GM18526 (cell line): ENCODE measurements around the gene SLC38A9.

ENCODE experiments used
- POLR2A ChIP-seq: IDR thresholded peaks from 3 replicates; pipeline ENCODE4 v1.6.1; 2011; ENCODE audit not compliant: insufficient read length; ENCODE audit errors: extremely low read depth

SLC38A9 gene

DNA sequence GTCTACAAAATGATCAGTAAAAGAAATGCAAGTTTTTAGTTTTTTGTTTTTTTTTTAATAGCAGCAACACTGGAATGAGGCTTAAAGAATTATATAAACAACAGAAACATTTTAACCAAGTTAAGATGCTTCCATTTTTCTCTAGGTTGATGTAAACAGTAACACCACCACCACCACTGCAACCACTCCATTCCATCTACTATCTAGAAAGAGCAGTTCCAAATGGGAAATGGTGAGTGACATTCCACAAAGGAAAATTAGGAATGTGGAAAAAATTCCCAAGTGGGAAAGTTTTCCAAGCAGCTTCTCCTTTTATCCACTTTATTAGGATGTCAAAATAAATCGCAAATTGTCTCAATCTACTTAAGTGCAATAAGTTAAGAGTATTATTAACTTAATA lies 32.6 kb downstream of the SLC38A9 start:
- TF ChIP-seq POLR2A, result no peak

DNA sequence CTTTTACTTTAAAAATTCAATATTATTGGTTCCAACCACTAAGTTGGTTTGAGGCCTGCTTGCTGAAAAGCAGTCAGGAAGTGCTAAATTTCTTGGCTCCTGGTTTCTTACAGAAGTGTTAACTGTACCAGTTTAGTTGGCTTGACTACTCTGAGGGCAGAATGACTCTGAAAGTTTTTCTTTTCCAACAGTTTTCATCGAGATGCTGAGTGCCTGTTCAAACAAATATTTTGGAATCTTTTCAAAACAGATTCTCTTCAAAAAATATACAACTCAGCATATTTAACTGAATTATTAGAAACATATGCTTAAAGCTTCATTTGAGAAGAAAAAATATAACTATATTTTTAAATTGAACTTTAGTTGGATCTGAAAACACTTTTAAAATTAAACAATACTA lies 37.0 kb downstream of the SLC38A9 start:
- TF ChIP-seq POLR2A, result no peak

DNA sequence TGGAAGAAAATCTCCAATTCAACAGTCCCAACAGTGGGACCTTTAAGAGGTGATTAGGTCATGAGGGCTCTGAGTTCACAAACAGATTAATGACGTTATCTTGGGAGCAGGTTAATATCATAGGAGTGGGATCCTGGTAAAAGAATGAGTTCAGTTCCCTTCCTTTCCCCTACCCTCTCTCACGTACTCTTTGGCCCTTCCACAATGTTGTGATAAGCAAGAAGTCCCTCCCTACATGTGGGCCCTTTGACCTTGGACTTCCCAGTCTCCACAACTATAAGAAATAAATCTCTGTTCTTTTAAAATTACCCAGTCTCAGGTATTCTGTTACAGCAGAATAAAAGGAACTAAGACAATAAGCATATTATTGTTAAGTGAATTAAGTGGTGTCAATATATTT lies 37.8 kb downstream of the SLC38A9 start:
- no peak for TF ChIP-seq POLR2A

DNA sequence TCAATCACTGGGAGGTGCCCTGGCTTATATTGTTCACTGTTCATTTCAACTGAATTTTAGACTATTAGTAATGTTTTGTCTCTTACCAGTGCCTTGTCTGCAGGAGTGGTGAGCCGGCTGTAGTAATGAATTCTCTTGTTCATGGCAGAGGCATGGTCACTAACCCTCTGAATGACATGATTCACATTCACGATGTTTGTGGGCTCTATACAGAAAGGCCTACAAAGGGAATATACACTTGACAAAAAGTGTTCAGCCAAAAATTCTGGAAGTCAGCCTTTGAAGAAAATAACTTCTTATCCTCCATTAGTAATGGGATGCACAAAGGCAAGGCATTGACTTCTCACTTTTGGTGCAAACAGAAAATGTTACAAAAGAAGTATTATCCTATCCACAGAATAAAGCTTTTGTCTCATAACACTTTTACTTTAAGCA lies 39.6 kb downstream of the SLC38A9 start:
- no peak for TF ChIP-seq POLR2A

DNA sequence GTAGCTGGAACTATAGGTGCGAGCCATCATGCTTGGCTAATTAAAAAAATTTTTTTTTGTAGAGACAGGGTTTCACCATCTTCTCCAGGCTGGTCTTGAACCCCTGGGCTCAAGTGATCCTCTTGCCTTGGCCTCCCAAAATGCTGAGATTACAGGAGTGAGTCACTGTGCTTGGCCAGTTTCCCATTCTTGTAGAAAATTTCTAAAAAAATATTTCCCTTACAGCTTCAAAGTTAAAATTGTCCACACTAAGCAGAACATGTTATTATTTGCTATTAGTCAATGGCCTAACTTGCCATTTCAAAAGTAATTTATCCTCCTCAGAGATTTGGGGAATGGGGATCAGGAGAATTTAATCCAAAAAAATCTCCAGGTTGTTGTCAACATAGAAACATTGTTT lies 40.1 kb downstream of the SLC38A9 start:
- TF ChIP-seq POLR2A, result no peak

DNA sequence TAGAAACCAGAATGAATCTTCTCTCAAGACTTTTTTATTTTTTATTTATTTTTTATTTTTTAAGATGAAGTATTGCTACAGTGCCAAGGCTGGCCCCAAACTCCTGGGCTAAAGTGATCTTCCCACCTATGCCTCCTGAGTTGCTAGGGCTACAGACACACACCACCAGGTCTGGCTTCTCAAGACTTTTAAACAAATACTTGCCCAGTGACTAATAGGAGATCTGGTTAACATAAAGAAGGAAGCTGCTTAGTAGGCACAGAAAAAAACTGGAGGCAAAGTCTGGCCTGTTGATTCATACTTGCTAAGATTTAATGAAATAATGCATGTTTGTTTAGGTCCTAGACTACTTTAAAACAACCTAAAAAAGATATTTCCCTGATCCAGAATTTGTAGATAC lies 43.8 kb downstream of the SLC38A9 start:
- TF ChIP-seq POLR2A, result no peak

DNA sequence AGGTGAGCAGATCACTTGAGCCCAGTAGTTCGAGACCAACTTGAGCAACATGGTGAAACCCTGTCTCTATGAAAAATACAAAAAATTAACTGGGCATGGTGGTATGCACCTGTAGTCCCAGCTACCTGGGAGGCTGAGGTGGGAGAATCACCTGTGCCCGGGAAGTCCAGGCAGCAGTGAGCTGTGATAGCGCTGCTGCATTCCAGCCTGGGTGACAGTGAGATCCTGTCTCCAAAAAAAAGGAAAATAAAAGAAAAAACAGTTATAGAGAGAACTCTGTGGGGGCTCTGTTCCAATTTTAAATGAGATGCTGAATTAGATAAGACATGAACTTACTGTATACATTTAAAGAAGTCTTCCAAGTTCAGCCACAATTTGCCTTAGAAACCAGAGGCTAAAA lies 44.2 kb downstream of the SLC38A9 start:
- no peak for TF ChIP-seq POLR2A

DNA sequence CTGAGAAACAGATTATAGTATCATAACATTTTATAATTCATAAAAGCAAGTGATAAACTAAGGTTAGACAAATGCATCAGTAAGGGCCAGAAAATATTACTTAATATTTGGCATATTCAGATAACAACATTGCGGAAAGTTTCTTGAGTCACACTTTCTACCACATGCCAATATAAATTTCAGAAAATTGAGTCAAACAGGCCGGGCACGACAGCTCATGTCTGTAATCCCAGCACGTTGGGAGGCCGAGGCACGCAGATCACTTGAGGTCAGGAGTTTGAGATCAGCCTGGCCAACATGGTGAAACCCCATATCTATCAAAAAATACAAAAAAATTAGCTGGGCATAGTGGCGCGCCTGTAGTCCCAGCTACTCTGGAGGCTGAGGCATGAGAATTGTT lies 47.1 kb downstream of the SLC38A9 start:
- no peak for TF ChIP-seq POLR2A

DNA sequence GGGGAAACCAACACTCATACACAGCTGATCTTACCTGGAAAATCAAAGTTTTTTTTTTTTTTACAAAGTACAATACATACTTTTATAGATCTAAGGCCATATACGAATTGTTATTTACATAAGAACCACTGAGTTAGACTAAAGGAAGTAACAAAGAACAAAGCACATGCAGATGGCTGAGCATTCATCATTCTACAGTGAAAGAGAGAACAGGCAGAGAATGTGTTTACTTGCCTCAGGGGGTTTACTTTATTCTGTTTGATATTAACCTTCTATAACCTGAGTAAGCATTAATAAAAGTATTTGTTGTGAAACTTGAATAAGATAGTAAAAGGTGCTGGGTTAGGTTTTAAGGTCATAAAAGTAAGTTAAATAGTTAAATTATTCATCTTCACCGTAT lies 54.7 kb downstream of the SLC38A9 start:
- TF ChIP-seq POLR2A, result no peak

DNA sequence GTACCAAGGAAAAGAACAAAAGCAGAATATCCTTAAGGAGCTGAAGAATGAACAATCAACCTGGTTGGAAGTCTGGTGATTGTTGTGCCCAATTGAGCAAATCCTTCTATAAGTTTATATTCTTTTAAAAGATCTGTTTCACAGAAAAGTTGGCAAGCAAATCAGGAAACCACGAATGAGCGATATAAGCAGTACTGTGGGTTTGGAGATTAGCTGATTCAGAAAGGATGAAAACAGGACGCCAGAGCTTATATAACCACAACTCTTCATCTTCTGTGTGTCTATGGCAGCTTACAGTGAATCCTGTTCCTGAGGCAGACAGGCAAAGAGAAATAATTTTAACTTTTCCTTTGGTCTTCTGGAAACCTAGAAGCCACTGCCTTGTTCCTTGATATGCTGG lies 61.7 kb downstream of the SLC38A9 start:
- no peak for TF ChIP-seq POLR2A

DNA sequence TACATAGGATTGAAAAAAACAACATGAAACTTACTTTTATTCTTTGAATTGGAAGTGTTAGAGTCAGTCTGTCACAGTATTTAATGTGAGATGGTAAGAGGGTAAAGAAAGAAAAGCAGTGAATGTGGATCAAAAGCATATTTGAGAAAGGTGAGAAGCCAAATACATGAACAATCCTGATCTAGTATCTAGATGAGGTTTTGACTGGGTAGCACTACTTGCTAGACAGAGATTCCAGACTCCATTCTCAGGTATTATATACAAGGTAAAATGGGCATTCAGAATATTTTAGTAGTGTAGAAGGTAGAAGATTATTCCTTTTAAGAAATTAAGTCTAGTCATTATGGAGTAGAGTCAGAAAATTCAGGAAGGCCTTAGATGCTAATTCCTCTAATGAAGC lies 62.2 kb downstream of the SLC38A9 start:
- TF ChIP-seq POLR2A, result no peak

DNA sequence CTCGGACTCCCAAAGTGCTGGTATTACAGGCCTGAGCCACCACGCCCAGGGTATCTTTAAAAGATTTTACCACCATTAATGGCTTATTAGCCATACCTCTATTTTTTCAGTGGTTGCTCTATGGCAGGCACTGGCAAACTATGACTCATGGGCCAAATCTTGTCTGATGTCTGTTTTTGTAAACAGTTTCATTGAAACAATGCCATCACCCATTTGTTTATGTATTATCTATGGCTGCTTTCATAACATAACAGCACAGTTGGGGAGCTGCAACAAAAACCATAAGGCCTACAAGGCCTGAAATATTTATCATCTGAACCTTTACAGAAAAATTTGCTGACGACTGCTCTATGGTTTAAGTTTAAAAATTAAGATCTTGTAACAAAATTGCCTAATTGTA lies 66.8 kb downstream of the SLC38A9 start:
- no peak for TF ChIP-seq POLR2A

DNA sequence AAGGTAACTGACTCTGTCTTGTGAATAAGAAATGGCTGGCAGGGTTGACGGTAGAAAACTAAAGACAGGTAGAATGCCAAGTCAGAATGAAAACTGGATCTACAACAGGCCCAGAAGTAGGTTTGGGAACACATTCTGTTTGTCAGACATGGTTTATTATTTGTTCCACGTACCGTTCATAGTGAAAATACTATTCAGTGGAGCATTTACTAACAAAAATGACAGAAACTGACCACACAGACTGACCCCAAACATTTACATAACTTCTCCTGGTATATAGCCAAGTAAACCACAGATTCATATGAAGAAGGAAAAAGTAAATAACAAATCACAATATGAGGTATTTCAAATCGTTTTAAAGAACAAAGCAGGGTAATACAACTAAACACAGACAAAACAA lies 73.7 kb downstream of the SLC38A9 start:
- no peak for TF ChIP-seq POLR2A

DNA sequence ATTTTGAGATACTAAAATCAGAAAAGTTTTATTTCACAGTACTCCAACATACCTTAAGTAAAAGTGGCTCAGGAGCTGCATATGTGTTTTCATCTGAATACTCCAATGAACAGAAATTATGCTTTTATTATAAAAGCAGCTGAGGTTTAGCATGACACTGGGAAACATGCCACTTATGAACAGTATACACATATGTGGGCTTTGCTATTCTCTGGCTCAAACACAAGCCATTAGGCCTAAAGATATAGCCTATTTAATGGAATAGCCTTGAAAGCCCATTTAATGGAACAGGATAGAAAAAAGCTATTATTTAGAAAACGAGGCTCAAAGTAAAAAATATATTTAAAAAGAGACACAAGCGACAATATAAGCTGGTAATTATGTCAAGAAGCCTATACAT lies 74.1 kb downstream of the SLC38A9 start:
- no peak for TF ChIP-seq POLR2A

DNA sequence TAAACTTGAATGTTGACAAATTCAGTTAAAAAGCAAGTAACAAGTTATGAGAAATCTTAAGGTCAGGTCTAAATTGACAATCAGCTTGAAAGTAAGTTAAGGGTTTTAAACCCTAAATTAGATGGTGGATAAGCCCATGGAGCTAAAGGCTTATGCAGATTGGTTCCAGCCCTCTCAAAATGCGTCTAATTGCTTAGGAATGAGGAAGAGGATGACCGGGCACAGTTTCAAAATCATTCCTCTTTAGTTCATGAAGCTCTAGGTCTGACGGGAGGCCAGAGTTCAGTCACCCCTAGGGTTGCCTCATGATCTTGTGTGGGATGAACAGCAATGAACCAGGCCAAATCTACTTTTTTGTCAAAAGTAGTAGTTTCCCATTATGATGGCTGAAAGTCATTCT lies 75.4 kb downstream of the SLC38A9 start:
- no peak for TF ChIP-seq POLR2A

DNA sequence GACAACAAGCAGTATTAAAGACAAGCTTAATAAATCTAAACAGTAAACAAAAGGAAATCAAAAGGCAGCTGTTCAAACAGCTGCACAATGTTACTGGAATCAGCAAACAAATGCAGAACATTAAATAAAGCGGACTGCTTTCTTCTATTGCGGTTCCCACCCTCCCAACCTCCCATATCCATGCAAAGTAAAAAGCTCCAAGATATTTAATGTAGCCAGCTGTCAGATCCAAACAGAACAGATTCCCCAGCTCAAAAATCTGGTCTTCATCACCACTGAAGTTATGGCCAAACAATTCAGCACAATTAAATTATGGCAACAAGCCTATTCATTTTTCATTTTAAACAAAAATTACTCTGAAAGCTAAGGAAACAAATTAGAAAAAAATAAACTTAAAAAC lies 75.9 kb downstream of the SLC38A9 start:
- TF ChIP-seq POLR2A, result no peak

DNA sequence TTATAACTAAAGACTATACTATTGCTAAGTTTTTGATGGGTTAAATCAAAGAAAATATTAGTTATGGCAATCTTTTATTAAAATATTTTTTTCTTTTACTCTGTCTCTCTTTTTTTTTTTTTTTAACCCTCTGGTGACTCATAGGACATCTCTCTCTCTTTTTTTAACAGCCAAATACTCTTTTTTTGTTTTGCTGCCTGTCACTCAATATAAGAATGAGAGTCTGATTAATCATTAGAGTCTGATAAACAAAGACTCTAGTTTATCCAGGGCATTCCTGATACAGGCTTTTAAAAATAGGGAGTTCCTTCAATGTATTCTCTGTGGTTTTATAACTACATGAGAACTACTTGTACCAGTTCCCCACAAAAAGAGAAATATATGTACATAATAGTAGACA lies 77.3 kb downstream of the SLC38A9 start:
- no peak for TF ChIP-seq POLR2A

DNA sequence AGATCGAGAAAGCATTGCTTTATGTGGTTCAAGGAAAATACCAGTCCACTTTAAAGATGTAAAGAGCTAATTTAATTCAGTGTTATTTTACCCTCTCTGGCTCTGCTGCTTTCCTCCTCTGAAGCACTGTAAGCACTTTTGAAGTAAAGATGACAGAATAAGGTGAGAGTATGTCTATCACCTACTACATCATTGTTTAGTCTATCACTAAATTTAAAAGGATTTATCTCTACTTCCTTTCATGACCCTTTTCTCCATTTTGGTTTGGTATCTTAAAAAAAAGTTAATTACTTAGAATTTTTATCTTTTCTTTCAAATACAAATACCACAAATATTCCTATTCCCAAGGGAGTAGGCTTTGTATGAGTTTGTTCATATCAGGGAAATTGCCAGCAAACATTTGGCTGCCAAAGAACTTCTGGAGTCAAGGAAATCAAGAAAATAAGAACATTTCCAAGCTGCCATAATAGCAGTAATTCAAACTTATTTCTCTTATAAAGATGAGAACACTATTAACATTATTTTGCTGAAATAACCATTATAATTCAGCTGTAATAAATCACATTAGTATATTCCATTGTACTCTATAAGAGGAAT lies 77.8 kb downstream of the SLC38A9 start:
- no peak for TF ChIP-seq POLR2A

DNA sequence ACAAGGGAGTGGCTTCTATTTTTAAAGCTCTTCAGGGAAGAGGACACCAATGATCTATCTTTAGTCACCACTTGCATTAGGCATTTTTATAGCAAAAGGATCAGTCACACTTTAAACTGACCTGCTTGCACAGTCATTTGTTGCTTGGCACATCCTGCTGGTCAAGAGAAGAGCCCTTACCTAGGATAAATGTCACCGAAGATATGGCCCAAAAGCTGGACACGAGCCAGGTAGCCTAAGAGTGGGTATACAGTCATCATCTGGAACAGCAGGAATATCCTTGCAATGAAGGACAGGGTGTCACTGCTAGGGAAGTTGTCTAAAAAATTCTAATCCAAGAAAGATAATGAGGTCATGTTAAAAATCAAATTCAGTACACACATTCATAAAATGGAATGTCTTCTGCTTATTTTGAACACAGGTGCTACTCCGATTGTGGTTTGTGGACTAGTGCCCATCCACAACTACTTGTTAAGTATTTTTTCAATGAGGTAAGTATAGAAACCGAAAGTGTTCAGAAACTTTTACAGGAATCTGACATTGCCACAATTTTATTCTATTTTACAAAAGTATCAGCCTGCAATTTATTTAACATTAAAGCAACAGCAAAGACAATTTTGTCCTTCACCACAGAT lies 78.4 kb downstream of the SLC38A9 start:
- no peak for TF ChIP-seq POLR2A
